Putamen (tissue), 1 donor: ENCODE data around the gene NDUFS8.
"Not testable (repeated sequence)": the region's sequence is repeated elsewhere in the genome, so short reads cannot be mapped to it uniquely, and the experiment has no call there.

Experiments used
- DNase-seq: peaks from one replicate; pipeline ENCODE4 v3.0.0-alpha.2; 2016; ENCODE audit warnings: low spot score

The NDUFS8 gene

DNA sequence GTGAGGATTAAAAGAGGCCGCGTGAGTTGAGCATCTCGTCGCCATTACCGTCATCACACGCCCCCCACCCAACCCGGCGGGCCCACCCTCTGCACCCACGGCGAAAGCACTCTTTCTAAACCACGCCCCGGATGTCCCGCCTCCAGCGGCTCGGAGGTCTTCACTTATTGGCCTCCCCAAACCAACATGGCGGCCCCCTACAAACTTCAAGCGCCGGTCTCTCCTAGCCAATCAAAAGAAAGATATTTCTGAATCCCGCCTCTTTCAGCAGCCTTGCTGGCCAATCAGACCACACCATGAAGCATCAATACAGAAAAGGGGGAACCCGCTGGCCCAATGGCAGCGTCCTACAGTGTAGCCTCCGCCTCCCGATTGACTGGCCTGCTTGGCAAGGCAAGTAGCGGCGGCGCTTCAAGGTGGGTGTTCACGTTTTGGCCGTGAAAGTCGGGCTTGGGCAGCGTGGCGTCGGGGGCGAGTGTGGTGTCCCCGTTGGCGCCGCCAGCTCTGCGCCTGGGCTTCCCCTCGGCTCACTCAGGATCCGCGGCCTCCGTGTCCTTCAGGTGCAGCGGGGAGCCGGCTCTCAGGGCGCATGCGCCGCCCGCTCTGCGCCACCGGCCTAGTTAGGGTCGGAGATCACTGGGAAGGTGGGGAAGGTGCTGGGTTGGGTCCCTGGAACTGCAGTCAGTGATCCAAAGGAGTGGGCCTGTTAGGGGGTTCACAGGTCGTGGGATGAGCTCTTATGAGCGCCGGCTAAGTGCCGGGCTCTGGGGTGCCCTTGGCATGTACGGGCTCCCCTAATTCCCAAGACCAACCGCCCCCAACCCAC is at the start of gene NDUFS8:
NDUFS8 (plus strand) TSS at position 364 of the 826 bp plus-strand sequence. CDS start 1,471 bp downstream, outside the sequence.
- DNase-seq = peak; percentile 100

DNA sequence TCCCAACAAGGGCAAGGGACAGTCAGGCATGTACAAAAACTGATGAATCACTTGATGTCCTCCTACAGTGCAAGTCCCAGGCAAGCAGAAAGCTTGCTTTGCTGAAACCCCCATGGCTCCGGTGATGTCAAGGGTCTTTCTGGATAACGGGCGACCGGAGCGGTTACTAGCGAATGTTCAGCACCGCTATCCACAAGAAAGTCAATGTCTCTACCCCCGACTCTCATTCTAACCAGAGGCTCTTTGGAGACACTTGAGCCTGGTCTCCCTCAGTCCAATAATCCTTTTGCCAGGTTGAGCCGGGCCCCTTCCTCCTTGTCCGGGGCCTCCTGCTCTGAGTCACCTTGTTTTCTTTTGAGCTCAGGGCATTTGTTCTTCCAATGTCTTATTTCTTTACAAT is 49.3 kb upstream of the NDUFS8 start:
- not testable (repeated sequence) for DNase-seq

GRCh38 chr11:67982255-67982857 is 48.1 kb upstream of the NDUFS8 start:
- not testable (repeated sequence) for DNase-seq

- no peak for DNase-seq
Observed at GRCh38 chr11:67983951-67984350, 46.5 kb upstream of the NDUFS8 start.

GRCh38 chr11:67985302-67985701 is 45.2 kb upstream of the NDUFS8 start:
- not testable (repeated sequence) for DNase-seq

- not testable (repeated sequence) for DNase-seq
Observed at GRCh38 chr11:67990546-67991346, 39.7 kb upstream of the NDUFS8 start.

DNA sequence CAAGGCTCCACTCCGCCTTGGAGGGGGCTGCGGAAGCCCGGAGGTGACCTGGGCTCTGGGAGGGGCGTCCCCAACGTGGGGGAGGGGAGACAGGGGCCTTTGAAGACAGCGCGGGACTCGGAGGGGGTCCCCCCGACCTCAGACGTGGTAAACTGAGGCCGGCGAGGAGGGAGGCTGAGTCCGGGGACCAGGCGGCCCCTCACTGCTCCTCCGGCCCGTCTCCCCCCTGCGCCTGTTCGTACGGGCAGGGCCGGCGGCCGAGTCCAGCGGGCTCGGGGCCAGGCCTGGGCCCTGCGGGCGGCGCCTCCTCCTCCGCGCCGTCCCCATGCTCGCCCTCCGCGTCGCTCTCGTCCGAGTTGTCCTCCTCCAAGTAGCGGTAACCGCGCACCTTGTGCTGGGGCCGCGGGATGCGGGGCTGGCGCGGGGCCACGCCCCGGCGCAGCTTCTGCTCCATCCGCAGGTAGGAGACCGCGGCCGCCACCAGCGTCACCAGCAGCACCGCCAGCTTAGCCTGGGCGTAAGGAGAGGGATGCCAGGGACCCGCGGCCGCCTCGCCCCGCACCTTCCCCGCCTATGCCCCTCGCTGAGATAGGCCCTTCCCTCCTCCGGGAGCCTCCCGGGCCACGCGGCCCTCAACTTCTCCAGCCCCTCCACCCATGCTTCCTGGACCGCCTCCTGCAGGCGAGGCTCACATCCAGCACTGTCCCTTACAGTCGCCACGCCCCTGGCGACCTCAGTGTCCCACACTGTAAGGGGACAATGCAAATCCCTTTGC is 38.9 kb upstream of the NDUFS8 start:
- DNase-seq = not testable (repeated sequence)

DNA sequence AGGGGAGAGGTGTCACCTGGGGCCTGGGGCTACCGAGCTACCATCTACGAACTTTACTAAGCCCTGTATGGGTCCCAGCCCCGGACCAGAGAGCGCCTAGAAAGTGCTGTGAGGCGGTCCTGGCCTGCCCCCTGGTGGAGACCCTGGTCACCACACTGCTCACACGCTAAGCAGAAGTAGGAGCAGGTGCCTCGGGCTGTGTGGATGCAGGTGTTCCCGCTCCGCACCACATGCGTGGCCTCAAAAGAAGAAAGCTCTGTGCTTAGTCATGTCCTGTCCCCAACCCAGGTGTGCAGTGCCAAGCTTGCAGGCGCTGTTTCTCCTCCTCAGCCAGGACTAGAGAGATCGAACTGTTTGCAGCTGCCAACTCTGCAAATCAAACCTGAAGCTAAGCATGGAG is 36.7 kb upstream of the NDUFS8 start:
- DNase-seq = not testable (repeated sequence)

DNA sequence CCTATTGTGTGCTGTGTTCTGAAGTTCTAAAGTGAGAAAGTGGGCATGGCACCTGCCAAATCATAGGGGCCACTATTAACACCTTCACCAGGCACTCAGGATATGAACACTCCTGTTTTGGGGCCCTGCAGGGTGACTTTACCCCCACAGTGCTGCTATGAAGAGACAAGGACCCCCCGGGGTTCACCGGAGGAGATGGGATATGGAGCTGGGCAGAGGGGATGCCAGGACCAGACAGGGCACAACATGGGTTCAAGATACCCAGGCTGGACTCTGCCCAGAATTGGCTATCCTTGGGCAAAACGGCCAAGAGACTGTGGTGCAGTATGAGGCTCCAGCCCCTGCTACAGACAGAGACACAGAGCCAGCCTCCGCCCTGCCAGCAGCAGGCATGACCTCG is 36.1 kb upstream of the NDUFS8 start:
- not testable (repeated sequence) for DNase-seq

DNA sequence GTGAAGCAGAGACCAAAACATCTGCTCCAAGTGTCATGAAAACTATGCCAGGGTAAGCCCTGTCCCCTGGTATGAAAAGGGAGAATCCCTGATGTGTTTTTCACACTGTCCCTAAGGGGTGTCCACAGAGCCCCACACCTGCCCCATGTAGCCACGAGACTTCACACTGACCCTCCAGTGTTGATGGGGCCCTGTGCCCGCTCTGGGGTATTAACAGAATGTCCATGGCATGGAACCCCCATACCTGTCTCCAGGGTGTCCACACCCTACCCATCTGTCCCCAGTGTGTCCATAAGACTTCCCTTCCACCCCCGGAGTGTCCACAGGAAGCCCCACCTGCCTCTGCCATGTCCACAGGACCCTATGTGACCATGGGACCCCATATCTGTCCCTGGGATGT is 35.4 kb upstream of the NDUFS8 start:
- DNase-seq = not testable (repeated sequence)

- not testable (repeated sequence) for DNase-seq
Observed at GRCh38 chr11:67995579-67995978, 34.9 kb upstream of the NDUFS8 start.

DNA sequence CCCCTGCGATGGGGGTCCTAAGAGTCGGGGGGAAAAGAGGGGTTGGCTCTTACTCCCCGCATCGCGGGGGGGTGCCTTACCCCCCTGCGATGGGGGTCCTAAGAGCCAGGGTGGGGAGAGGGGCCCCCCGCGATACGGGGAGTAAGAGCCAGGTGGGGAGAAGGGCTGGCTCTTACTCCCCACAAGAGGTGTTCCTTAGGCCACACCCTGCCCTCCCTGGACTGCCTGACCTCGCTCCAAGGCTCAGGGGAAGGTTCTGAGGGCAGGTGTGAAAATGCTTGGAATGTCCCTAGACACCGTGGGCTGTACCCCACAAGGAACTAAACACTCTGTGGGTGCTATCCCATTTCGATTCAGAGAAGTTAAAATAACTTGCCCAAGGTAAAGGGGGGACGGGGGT is 34.4 kb upstream of the NDUFS8 start:
- no peak for DNase-seq

DNA sequence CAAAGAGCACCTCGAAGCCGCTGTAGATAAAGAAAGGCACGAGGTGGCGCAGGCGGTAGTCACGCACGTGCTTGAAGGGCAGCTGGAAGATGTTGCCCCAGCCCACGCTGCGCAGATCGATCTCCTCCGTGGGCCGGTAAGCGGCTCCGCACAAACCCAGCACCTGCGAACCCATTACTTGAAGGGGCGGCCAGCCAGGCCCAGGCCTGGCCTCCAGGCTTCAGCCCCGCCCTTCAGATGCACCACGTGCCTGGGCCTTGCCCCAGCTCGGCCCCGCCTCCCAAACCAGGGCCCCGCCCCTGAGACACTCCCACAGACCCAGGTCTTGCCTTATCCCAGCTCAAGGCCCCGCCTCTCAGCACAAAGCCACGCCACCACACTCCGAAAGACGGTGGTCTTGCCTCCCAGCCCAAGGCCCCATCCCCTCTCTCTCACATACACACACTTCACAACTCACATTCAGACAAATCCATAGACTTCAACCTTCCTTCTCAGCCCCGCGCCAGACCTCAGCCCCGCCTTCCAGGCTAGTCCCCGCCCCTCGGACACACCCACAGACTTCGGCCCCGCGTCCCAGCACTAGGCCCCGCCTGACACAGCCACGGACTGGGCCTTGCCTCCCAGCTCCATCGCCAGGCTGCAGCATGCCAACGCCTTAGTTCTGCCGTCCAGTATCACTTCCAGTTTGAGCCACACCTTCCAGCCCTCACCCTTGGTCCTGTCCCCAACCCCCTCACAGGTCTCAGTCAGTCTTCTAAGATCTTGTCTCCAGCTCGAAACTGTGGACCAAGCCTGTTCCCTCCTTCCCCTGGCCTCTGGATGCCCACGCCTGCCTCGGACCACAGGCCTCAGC is 33.6 kb upstream of the NDUFS8 start:
- no peak for DNase-seq

GRCh38 chr11:67997475-67997921 is 33.0 kb upstream of the NDUFS8 start:
- no peak for DNase-seq

DNA sequence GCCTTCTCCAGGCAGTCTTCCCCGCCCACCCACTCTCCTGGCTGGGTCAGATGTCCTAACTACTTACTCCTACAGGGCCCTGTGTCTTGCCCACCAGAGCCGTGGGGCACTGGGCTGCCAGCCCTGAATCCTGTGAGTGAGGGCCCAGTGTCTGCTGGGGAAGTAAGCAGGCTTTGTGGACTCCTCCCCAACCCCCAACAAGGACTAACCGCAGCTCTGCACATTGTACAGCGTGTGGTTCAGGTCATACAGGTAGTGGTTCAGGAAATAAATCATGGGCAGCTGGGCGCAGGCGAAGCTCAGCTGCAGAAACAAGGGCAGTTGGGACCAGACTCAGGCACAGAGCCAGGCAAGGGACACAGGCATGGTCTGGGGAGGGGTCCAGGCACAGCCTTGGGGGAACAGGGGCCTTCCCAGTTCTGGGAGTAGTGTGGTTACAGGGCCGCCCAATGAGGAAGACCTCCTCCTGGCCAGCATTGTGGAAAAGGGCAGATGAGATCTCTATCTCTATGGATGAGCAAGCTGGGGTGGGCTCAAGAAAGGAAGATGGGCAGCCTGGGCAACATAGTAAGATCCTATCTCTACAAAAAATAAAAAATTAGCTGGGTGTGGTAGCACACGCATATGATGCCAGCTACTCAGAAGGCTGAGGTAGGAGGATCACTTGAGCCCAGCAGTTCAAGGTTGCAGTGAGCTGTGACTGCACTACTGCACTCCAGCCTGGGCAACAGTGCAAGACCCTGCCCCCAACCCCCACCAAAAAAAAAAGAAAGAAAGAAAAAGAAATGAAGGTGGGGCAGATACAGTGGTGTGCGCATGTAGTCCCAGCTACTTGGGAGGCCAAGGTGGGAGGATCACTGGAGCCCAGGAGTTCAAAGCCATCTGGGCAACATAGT is 32.1 kb upstream of the NDUFS8 start:
- no peak for DNase-seq

DNA sequence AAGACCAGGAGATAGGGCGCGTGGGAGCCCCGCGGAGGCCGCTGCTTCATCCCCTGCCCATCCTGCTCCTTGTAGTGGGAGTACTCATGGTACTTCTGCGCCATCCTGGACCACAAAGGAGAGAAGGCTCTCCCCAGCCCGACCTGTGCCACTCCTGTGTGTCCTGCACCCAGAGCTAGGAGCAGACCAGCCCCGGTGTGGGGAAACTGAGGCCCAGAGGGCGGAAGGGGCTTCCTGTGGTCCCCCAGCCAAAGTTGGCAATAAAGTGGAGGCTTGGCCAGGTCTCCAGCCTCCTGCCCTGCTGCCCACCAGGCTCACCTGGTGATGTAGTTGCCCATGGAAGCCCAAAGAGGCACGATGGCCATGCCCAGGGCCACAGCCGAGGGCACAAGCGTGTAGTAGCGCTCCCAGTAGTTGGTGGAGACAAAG is 31.3 kb upstream of the NDUFS8 start:
- no peak for DNase-seq

DNA sequence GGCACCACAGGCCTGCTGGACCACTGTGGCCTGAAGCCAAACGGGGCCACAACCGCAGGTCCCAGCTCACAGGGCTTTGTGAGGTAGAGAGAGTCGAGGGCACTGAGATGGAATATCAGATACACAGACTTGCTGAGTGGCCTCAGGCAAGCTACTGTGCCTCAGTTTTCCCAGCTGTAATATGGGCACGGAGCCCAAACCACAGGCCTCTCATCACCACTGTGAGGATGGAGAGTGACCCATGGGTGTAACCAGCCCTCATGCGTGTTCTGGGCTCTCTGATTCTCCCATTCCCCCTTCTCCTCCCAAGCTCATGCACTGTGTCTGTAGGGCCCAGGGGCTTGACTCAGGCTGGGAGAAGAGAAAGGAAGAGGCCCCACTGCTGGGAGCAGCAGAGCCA is 30.8 kb upstream of the NDUFS8 start:
- no peak for DNase-seq

GRCh38 chr11:68002575-68002937 is 27.9 kb upstream of the NDUFS8 start:
- DNase-seq = no peak

DNA sequence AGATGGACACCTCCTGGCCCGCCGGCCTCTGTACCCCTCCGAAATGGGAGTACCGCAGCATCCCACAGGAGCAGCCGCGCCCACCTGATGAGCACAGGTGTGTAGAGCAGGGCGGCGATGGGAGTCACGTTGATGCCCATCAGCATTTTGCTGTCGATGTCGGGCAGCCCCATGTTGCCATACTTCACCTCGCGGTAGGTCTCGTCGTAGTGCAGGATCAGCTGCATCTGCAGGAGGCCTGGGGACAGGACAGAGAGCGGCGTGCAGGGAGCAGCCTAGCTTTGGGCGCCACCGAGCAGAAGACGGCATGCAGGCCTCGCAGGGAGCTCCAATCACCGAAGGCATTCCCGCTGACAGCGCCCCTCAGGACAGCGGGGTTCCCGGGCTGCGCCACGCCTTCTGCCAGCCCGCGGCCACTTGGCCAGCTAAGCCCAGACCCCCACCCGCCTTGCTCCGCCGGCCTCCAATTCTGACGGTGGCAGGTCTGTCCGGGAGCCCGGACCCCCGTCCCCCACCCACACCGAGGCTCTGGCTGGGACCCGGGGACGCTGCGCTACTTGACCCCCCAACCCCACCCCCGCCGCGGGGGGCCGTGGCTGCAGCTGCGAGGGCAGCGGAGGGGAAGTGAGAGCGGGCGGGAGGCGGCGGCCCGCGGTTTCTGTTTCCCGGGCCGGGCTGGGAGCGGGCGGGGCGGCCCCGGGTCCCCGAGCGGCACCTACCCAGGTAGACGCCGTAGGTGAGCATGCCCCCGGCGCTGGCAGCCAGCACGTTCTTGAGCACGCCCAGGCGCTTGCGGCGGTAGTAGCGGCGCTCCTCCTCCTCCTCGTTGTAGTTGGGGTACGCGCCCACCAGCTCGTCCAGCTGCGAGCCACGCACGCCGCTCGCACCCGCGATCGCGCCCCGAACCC is 27.3 kb upstream of the NDUFS8 start:
- DNase-seq = no peak
